GM23338 (cell line): ENCODE results near the gene CARD6.
"Not testable (repeated sequence)": the region's sequence is repeated elsewhere in the genome, so short reads cannot be mapped to it uniquely, and the experiment has no call there.

ENCODE experiments used
- CREB1 ChIP-seq: fragments of 250-450 bp; sonication (Bioruptor Pico); IDR thresholded peaks from 2 replicates; pipeline ENCODE4 v1.5.0; 2020; ENCODE audit warnings: low read depth, mild to moderate bottlenecking, moderate library complexity
- CTCF ChIP-seq, 2 experiments: fragments of 200-600 bp in 1 of 2; sonication (generic) in 1 of 2; conservative IDR thresholded peaks; 2 replicates each; pipeline versions ENCODE4 v1.5.1 to v1.6.1; 2016 to 2017; ENCODE audit warnings: antibody characterized with exemption in 2 of 2, low read depth in 2 of 2, mild to moderate bottlenecking in 2 of 2, moderate library complexity in 1 of 2
- EZH2 ChIP-seq: fragments of 200-600 bp; sonication (generic); IDR thresholded peaks from one replicate; pipeline ENCODE4 v1.8.0; 2017; ENCODE audit warnings: antibody characterized with exemption, mild to moderate bottlenecking, low read depth; ENCODE audit not compliant: unreplicated experiment
- NANOG ChIP-seq: IDR thresholded peaks from 2 replicates; pipeline ENCODE4 v1.6.1; 2016; ENCODE audit warnings: antibody characterized with exemption, borderline replicate concordance
- POLR2AphosphoS5 ChIP-seq: IDR thresholded peaks from 2 replicates; pipeline ENCODE4 v1.6.1; 2016; ENCODE audit warnings: antibody characterized with exemption, low read depth
- REST ChIP-seq: IDR thresholded peaks from one replicate; pipeline ENCODE4 v1.6.1; 2018; ENCODE audit warnings: antibody characterized with exemption; ENCODE audit not compliant: unreplicated experiment
- ZNF114 ChIP-seq: fragments of 250-450 bp; sonication (Bioruptor Pico); IDR thresholded peaks from 2 replicates; pipeline ENCODE4 v1.5.0; 2020; ENCODE audit warnings: mild to moderate bottlenecking, moderate library complexity

GRCh38 chr5:40792691-40793090 is 48.5 kb upstream of the CARD6 start:
- TF ChIP-seq POLR2AphosphoS5; CTCF (conservative IDR thresholded peaks at IDR 0.05; ENCODE audit: low read depth in 2 of 2); NANOG; CREB1 (CRISPR knock-in tag); ZNF114 (CRISPR knock-in tag); EZH2; REST: not testable (repeated sequence)
